Kidney tubule cell (primary cell): ENCODE measurements around the gene TMEM61.
"Not testable (repeated sequence)": the region's sequence is repeated elsewhere in the genome, so short reads cannot be mapped to it uniquely, and the experiment has no call there.

Experiments used
- DNase-seq: peaks from one replicate; pipeline ENCODE4 v3.0.0-alpha.2; 2018; ENCODE audit warnings: low spot score

TMEM61 gene

GRCh38 chr1:54980528-54981241 is at the start of gene TMEM61:
TMEM61 (plus strand) TSS chr1:54980628; CDS start chr1:54981066, 438 bp downstream.
- no peak for DNase-seq

GRCh38 chr1:54931275-54931840 is 49.1 kb upstream of the TMEM61 start:
- no peak for DNase-seq

GRCh38 chr1:54934081-54934480 is 46.3 kb upstream of the TMEM61 start:
- DNase-seq, result not testable (repeated sequence)

- DNase-seq, result peak; percentile 84
Observed at GRCh38 chr1:54934869-54935268, 45.6 kb upstream of the TMEM61 start.

- no peak for DNase-seq
Observed at GRCh38 chr1:54936791-54937190, 43.6 kb upstream of the TMEM61 start.

- DNase-seq, result peak; percentile 67
Observed at GRCh38 chr1:54937469-54937868, 43.0 kb upstream of the TMEM61 start.

- DNase-seq, result not testable (repeated sequence)
Observed at GRCh38 chr1:54938955-54939354, 41.5 kb upstream of the TMEM61 start.

- peak; percentile 27 for DNase-seq
Observed at GRCh38 chr1:54940042-54940441, 40.4 kb upstream of the TMEM61 start.

GRCh38 chr1:54942976-54943375 is 37.5 kb upstream of the TMEM61 start:
- no peak for DNase-seq

GRCh38 chr1:54944610-54945392 is 35.6 kb upstream of the TMEM61 start:
- peak; percentile 83 for DNase-seq

GRCh38 chr1:54945393-54945936 is 35.0 kb upstream of the TMEM61 start:
- DNase-seq, result no peak

GRCh38 chr1:54947540-54947939 is 32.9 kb upstream of the TMEM61 start:
- no peak for DNase-seq

GRCh38 chr1:54949053-54949452 is 31.4 kb upstream of the TMEM61 start:
- no peak for DNase-seq

- no peak for DNase-seq
Observed at GRCh38 chr1:54950006-54950368, 30.4 kb upstream of the TMEM61 start.

GRCh38 chr1:54950369-54951163 is 29.9 kb upstream of the TMEM61 start:
- peak; percentile 83 for DNase-seq

GRCh38 chr1:54951810-54952226 is 28.6 kb upstream of the TMEM61 start:
- DNase-seq, result no peak

- DNase-seq, result peak; percentile 82
Observed at GRCh38 chr1:54952950-54953718, 27.3 kb upstream of the TMEM61 start.

- DNase-seq, result no peak
Observed at GRCh38 chr1:54953846-54954245, 26.6 kb upstream of the TMEM61 start.

- DNase-seq, result peak; percentile 71
Observed at GRCh38 chr1:54955359-54955758, 25.1 kb upstream of the TMEM61 start.

GRCh38 chr1:54956726-54957125 is 23.7 kb upstream of the TMEM61 start:
- DNase-seq, result peak; percentile 50

GRCh38 chr1:54959241-54959640 is 21.2 kb upstream of the TMEM61 start:
- DNase-seq, result no peak
